Activated naive CD4-positive, alpha-beta T cell treated with anti-CD3 and anti-CD28 coated beads, Interleukin-2, amount 50 U/mL, for 72 hours (primary cell): ENCODE data around the gene TAF7. TPM values are rescaled to one million over a fixed set of nuclear protein-coding genes. Genes with fewer than 3 reads are reported as not detected.

ENCODE experiments used
- ATAC-seq, 2 donors: fragments of 150-1000 bp; cut with Tn5 transposase; 2 replicates each; pipeline ENCODE4 v1.10.0; 2021; ENCODE audit warnings: mild to moderate bottlenecking in 2 of 2, moderate library complexity in 2 of 2
- DNase-seq, 2 donors: peaks; one replicate each; pipeline ENCODE4 v3.0.0; 2021 to 2022; ENCODE audit warnings: low spot score in 2 of 2
- H3K27ac Mint-ChIP-seq, 2 donors: one replicate each; pipeline ENCODE4 v1.8.0; 2022; ENCODE audit warnings: mild to moderate bottlenecking in 2 of 2, mixed read lengths in 2 of 2
- H3K36me3 Mint-ChIP-seq, 2 donors: one replicate each; pipeline ENCODE4 v1.8.0; 2022; ENCODE audit warnings: mixed read lengths in 2 of 2
- H3K9me3 Mint-ChIP-seq, 2 donors: one replicate each; pipeline ENCODE4 v1.8.0; 2022; ENCODE audit warnings: mixed read lengths in 2 of 2
- total RNA-seq, 2 donors: library from RNA; stranded (reverse); gene quantifications; one replicate each; pipeline ENCODE4 v1.2.3, GENCODE V29; 2022

The TAF7 gene
- total RNA-seq, 2 donors from 2014 or later: 44.7 to 46.7 TPM

DNA sequence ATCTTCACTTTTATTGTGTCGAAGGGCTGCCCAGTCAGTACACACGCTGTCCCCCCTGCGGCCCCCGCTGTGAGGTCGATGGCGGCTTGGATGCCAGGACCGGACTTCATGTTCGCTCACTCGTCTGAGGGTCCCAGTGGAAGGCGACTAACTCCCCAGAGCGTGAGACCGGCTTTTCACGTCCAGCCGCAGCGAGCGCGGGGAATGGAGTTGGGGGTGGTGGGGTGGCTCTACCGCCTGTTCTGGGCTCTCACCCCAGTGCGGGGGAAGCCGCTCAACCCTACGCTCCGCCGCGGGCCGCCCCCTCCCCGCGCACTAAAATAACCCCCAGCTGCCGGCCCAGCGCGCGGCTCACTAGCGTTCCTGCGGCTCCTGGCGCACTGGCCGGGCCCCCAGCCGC lies 16.8 kb downstream of the TAF7 start, which contains the start of gene SLC25A2:
TSS of gene SLC25A2 (minus strand) at position 294 of the 400 bp plus-strand sequence. CDS start at position 110, 184 bp downstream.
- no peak within 1 kb of the TSS for H3K27ac Mint-ChIP-seq
- peaks cover 30 to 61% of the 10 kb centered on the region in 2 donors for H3K36me3 Mint-ChIP-seq
- DNase-seq (no peak), ATAC-seq (no peak)
- peaks cover 30 to 36% of the 10 kb centered on the region in 2 donors for H3K9me3 Mint-ChIP-seq

DNA sequence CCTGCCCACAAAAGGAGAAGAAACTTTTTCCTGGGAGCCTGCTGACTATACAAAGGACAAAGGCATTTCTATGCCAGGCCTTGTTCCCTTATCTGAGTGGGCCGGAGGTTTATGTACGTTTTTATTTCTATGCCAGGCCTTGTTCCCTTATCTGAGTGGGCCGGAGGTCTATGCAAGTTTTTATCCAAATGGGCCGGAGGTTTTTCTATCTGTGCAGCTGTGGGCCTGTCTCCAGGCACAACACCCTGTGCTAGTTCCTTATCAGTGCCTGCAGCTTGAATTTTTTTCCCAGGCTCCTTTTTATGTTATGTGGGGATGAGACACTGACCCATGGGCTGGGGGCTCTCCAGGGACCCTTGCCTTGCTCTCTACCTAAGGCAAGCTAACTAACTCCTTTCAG lies 22.2 kb downstream of the TAF7 start:
- H3K27ac Mint-ChIP-seq: no peak overlapping the region
- DNase-seq (no peak), ATAC-seq (no peak)
- peaks cover 56 to 66% of the 10 kb centered on the region in 2 donors for H3K36me3 Mint-ChIP-seq
- peaks cover 31 to 43% of the 10 kb centered on the region in 2 donors for H3K9me3 Mint-ChIP-seq

DNA sequence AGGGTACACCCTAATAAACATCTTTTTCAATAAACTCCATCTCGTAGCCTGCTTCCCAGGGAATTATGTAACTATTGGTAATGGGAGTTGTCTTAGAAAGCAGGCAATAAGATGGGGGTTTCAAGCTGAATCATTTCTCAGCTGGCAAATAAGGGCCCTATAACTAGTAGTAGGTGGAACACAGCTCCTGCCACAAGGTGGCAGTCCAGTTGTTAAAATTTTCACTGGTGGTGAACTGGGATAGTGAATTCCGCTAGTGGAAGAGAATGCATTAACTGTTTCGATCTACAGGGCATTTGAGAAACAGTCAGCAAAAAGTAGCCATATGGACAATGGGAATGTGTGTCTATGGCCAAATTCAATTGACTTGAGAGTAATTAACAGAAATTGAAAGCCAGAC lies 47.7 kb downstream of the TAF7 start:
- Mint-ChIP-seq H3K27ac (no peak overlapping the region), H3K9me3 (peaks cover 43 to 47% of the 10 kb centered on the region in 2 donors), H3K36me3 (peaks cover 30 to 70% of the 10 kb centered on the region in 2 donors)
- no peak for ATAC-seq
- no peak for DNase-seq

DNA sequence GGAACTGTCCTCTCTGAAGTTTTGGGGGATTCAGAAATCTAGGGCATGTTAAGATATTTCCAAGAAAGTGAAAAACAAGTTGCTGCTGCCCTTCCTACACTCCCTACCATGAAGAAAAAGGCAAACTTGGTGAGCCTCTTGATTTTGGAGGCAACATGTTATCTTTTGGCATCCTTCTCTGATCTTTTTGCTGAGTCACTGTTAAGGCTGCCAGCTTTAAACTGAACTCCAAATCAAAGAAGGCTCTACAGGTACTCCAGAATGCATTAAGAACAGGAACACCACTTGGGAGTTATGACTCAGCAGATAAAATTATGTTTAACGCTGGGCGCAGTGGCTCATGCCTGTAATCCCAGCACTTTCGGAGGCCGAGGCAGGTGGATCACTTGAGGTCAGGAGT lies 51.4 kb downstream of the TAF7 start:
- H3K9me3 Mint-ChIP-seq: peaks cover 46 to 53% of the 10 kb centered on the region in 2 donors
- no peak overlapping the region for H3K27ac Mint-ChIP-seq
- H3K36me3 Mint-ChIP-seq: peaks cover 42 to 87% of the 10 kb centered on the region in 2 donors

More for the DNA sequence above, 51.4 kb downstream of the TAF7 start:
- DNase-seq (no peak), ATAC-seq (no peak)

Other genes with a start within 250 kb of the TAF7 start
- gene PCDHB2, start 226.2 kb downstream of the TAF7 start, total RNA-seq: not detected
- gene PCDHB3, start 220.3 kb downstream of the TAF7 start, total RNA-seq: not detected
- not detected for gene PCDHB4, start 199.0 kb downstream of the TAF7 start, total RNA-seq
- under 1 TPM in 1 of 2 donors, not detected in 1; 0.08 TPM for gene PCDHB5, start 185.6 kb downstream of the TAF7 start, total RNA-seq
- not detected for gene PCDHB6, start 170.7 kb downstream of the TAF7 start, total RNA-seq
- not detected for gene PCDHB7, start 148.1 kb downstream of the TAF7 start, total RNA-seq
- not detected for gene PCDHB8, start 143.0 kb downstream of the TAF7 start, total RNA-seq
- gene PCDHB16, start 138.4 kb downstream of the TAF7 start, total RNA-seq: not detected
- not detected for gene PCDHB9, start 133.6 kb downstream of the TAF7 start, total RNA-seq
- gene PCDHB10, start 128.4 kb downstream of the TAF7 start, total RNA-seq: not detected
- gene PCDHB11, start 121.2 kb downstream of the TAF7 start, total RNA-seq: not detected
- gene PCDHB12, start 112.1 kb downstream of the TAF7 start, total RNA-seq: not detected
- not detected for gene PCDHB13, start 106.9 kb downstream of the TAF7 start, total RNA-seq
- not detected for gene PCDHB14, start 97.4 kb downstream of the TAF7 start, total RNA-seq
- not detected for gene PCDHB15, start 75.4 kb downstream of the TAF7 start, total RNA-seq
- gene SLC25A2, start 16.7 kb downstream of the TAF7 start, total RNA-seq: under 1 TPM in 1 of 2 donors, not detected in 1; 0.23 TPM
- gene PCDHGA1, start 9.7 kb upstream of the TAF7 start, total RNA-seq: under 1 TPM in 1 of 2 donors, not detected in 1; 0.11 TPM
- gene PCDHGA2, start 18.0 kb upstream of the TAF7 start, total RNA-seq: not detected
- not detected for gene PCDHGA3, start 23.0 kb upstream of the TAF7 start, total RNA-seq
- gene PCDHGB1, start 29.3 kb upstream of the TAF7 start, total RNA-seq: not detected
- gene PCDHGA4, start 34.2 kb upstream of the TAF7 start, total RNA-seq: not detected
- gene PCDHGB2, start 39.2 kb upstream of the TAF7 start, total RNA-seq: under 1 TPM; 0.12 to 0.20 TPM
- gene PCDHGA5, start 43.4 kb upstream of the TAF7 start, total RNA-seq: under 1 TPM in 1 of 2 donors, not detected in 1; 0.09 TPM
- under 1 TPM; 0.09 to 0.14 TPM for gene PCDHGB3, start 49.5 kb upstream of the TAF7 start, total RNA-seq
- under 1 TPM; 0.08 to 0.09 TPM for gene PCDHGA6, start 53.1 kb upstream of the TAF7 start, total RNA-seq
- not detected for gene PCDHGA7, start 62.0 kb upstream of the TAF7 start, total RNA-seq
- not detected for gene PCDHGB4, start 66.9 kb upstream of the TAF7 start, total RNA-seq
- gene PCDHGA8, start 71.8 kb upstream of the TAF7 start, total RNA-seq: not detected
- gene PCDHGB5, start 77.2 kb upstream of the TAF7 start, total RNA-seq: under 1 TPM in 1 of 2 donors, not detected in 1; 0.12 TPM
- gene PCDHGA9, start 82.0 kb upstream of the TAF7 start, total RNA-seq: under 1 TPM in 1 of 2 donors, not detected in 1; 0.23 TPM
- gene PCDHGB6, start 87.2 kb upstream of the TAF7 start, total RNA-seq: under 1 TPM in 1 of 2 donors, not detected in 1; 0.08 TPM
- not detected for gene PCDHGA10, start 92.2 kb upstream of the TAF7 start, total RNA-seq
- gene PCDHGB7, start 96.9 kb upstream of the TAF7 start, total RNA-seq: under 1 TPM in 1 of 2 donors, not detected in 1; 0.08 TPM
- gene PCDHGA11, start 100.3 kb upstream of the TAF7 start, total RNA-seq: under 1 TPM; 0.09 to 0.14 TPM
- gene PCDHGA12, start 109.7 kb upstream of the TAF7 start, total RNA-seq: under 1 TPM; 0.10 to 0.16 TPM
- gene PCDHGC3, start 155.2 kb upstream of the TAF7 start, total RNA-seq: under 1 TPM in 1 of 2 donors, not detected in 1; 0.19 TPM
- gene PCDHGC4, start 164.2 kb upstream of the TAF7 start, total RNA-seq: not detected
- gene PCDHGC5, start 168.3 kb upstream of the TAF7 start, total RNA-seq: not detected